Stomach (tissue), 19 donors: ENCODE data around the gene ADD3. TPM values are rescaled to one million over a fixed set of nuclear protein-coding genes. Genes with fewer than 3 reads are reported as not detected.
A peak's percentile ranks its signal among the peaks of the same experiment; 100 is the strongest.

Experiments used
- DNase-seq, 2 donors: peaks; one replicate each; pipeline versions ENCODE4 v3.0.0 to v3.0.0-alpha.2; 2013 to 2019
- H3K27ac ChIP-seq, 5 donors: fragments of 200-600 bp in 4 of 5; sonication (generic) in 4 of 5; one replicate each; pipeline ENCODE4 v1.5.1; 2013 to 2019; ENCODE audit warnings: mild to moderate bottlenecking in 1 of 5, moderate library complexity in 1 of 5
- H3K27me3 ChIP-seq, 3 donors: fragments of 200-600 bp; sonication (generic); one replicate each; pipeline ENCODE4 v1.5.1; 2017 to 2019; ENCODE audit warnings: mixed run types in 1 of 3
- H3K36me3 ChIP-seq, 4 donors: fragments of 200-600 bp; sonication (generic); 1 replicate in 3 of 4; 2 replicates in 1 of 4; pipeline ENCODE4 v1.5.1; 2016 to 2019
- H3K4me1 ChIP-seq, 4 donors: fragments of 200-600 bp; sonication (generic); one replicate each; pipeline ENCODE4 v1.5.1; 2016 to 2019
- H3K4me3 ChIP-seq, 4 donors: fragments of 200-600 bp; sonication (generic) in 3 of 4; one replicate each; pipeline ENCODE4 v1.5.1; 2016 to 2019; ENCODE audit warnings: mild to moderate bottlenecking in 1 of 4
- H3K9me3 ChIP-seq, 4 donors: fragments of 200-600 bp; sonication (generic); one replicate each; pipeline ENCODE4 v1.5.1; 2016 to 2019
- CTCF ChIP-seq, 7 experiments: fragments of 450-650 bp in 4 of 7; fragments of 200-600 bp in 3 of 7; sonication (generic) in 3 of 7; IDR thresholded peaks; one replicate each; pipeline ENCODE4 v1.5.1; 2016 to 2019; ENCODE audit warnings: antibody characterized with exemption in 7 of 7, control low read depth in 2 of 7, mild to moderate bottlenecking in 1 of 7
- EP300 ChIP-seq: sonication (generic); formaldehyde crosslinking; IDR thresholded peaks from one replicate; pipeline ENCODE4 v1.6.1; 2017; ENCODE audit warnings: antibody characterized with exemption
- POLR2A ChIP-seq, 4 donors: fragments of 450-650 bp; IDR thresholded peaks; one replicate each; pipeline ENCODE4 v1.6.1; 2016; ENCODE audit warnings: antibody characterized with exemption in 4 of 4, control low read depth in 2 of 4, mild to moderate bottlenecking in 1 of 4, moderate library complexity in 1 of 4
- POLR2AphosphoS5 ChIP-seq, 3 donors: sonication (generic); formaldehyde crosslinking; IDR thresholded peaks; one replicate each; pipeline ENCODE4 v1.6.1; 2016; ENCODE audit warnings: antibody characterized with exemption in 3 of 3
- WGBS, 5 donors: extraction: QIAGEN DNeasy Blood & Tissue Kit in 3 of 5; methylation state at CpG; one replicate each; pipeline versions ENCODE4 v1.1.5 to v1.1.7; 2013 to 2018; 5-methylcytosine and 5-hydroxymethylcytosine counted together
- intact Hi-C: fragments of 100-400 bp; cut with DNase I; formaldehyde crosslinking; loops from one replicate; pipeline ENCODE4 v1.15.1; 2023; ENCODE audit warnings: low total_unique reads
- long read RNA-seq, 10 donors: transcript quantifications; one replicate each; lab custom pipeline, GENCODE V29; 2026
- polyA plus RNA-seq, 3 donors: library from polyadenylated mRNA; stranded (reverse); fragments of 200-250 nt; gene quantifications; one replicate each; pipeline ENCODE4 v1.2.3, GENCODE V29; 2013
- total RNA-seq, 5 donors: library from RNA; depleted of rRNA; stranded (reverse); fragments of >200 nt; gene quantifications; one replicate each; pipeline versions ENCODE4 v1.1.0 to v1.2.3, GENCODE V29; 2014 to 2016
- donor health status: healthy with polysubstance abuse.
- donor health status: Bipolar disorder and iron deficiency.
- donor health status: healthy.

ADD3 gene
- total RNA-seq (100 to 1,000 TPM in 3 of 5 donors, 10 to 100 TPM in 2; 66.0 to 600 (median 222) TPM), polyA plus RNA-seq (10 to 100 TPM; 22.9 to 64.9 (median 36.4) TPM)
- long read RNA-seq, donor 1, full-length matches to known transcripts, result 6 of 6 reads
- long read RNA-seq, donor 1, partial matches to known transcripts, result 0 of 6 reads
- long read RNA-seq, donor 1, other reads (novel, unspliced or antisense), result 0 of 6 reads
- long read RNA-seq, donor 2, full-length matches to known transcripts, result 10 of 15 reads
- long read RNA-seq, donor 2, partial matches to known transcripts, result 5 of 15 reads
- long read RNA-seq, donor 2, other reads (novel, unspliced or antisense), result 0 of 15 reads
- long read RNA-seq, donor 3, full-length matches to known transcripts, result 10 of 16 reads
- long read RNA-seq, donor 3, partial matches to known transcripts, result 6 of 16 reads
- long read RNA-seq, donor 3, other reads (novel, unspliced or antisense), result 0 of 16 reads
- long read RNA-seq, donor 4, partial matches to known transcripts, result 0 of 3 reads
- long read RNA-seq, donor 4, other reads (novel, unspliced or antisense), result 0 of 3 reads
- long read RNA-seq, donor 5, full-length matches to known transcripts, result 16 of 38 reads
- long read RNA-seq, donor 5, partial matches to known transcripts, result 22 of 38 reads
- long read RNA-seq, donor 5, other reads (novel, unspliced or antisense), result 0 of 38 reads
- long read RNA-seq, donor 6, full-length matches to known transcripts, result 34 of 64 reads
- long read RNA-seq, donor 6, partial matches to known transcripts, result 30 of 64 reads
- long read RNA-seq, donor 6, other reads (novel, unspliced or antisense), result 0 of 64 reads
- long read RNA-seq, donor 7, full-length matches to known transcripts, result 20 of 82 reads
- long read RNA-seq, donor 7, partial matches to known transcripts, result 62 of 82 reads
- long read RNA-seq, donor 7, other reads (novel, unspliced or antisense), result 0 of 82 reads
- long read RNA-seq, donor 8, full-length matches to known transcripts, result 14 of 26 reads
- long read RNA-seq, donor 8, partial matches to known transcripts, result 12 of 26 reads
- long read RNA-seq, donor 8, other reads (novel, unspliced or antisense), result 0 of 26 reads
- long read RNA-seq, donor 9, full-length matches to known transcripts, result 7 of 15 reads
- long read RNA-seq, donor 9, partial matches to known transcripts, result 8 of 15 reads
- long read RNA-seq, donor 9, other reads (novel, unspliced or antisense), result 0 of 15 reads
- long read RNA-seq, donor 10, full-length matches to known transcripts, result 13 of 13 reads
- long read RNA-seq, donor 10, partial matches to known transcripts, result 0 of 13 reads
- long read RNA-seq, donor 10, other reads (novel, unspliced or antisense), result 0 of 13 reads

- intact Hi-C loops, result no loop called here
- peak within 1 kb of the TSS; percentile 85 to 97 (median 94) for H3K4me3 ChIP-seq
- peak; percentile 93 to 99 for DNase-seq
- no peaks in the 10 kb centered on the region for H3K9me3 ChIP-seq
- no peaks in the 10 kb centered on the region for H3K27me3 ChIP-seq
- WGBS, 5 donors, result 0 to 1% (median 1%) methylated on average over 33 to 83 of the region's 83 CpGs
- peak within 1 kb of the TSS; percentile 91 to 98 (median 95) for H3K27ac ChIP-seq
- H3K4me1 ChIP-seq, result peaks cover 49 to 83% (median 68%) of the 10 kb centered on the region in 4 donors
- TF ChIP-seq POLR2A (IDR thresholded peaks at IDR 0.05) (peak in 1 of 4 donors; percentile 44), POLR2AphosphoS5 (IDR thresholded peaks at IDR 0.05) (peak in 2 of 3 donors; percentile 71 to 77), EP300 (no peak), CTCF (IDR thresholded peaks at IDR 0.05) (no peak)
- H3K36me3 ChIP-seq, result no peaks in the 10 kb centered on the region
Measured at GRCh38 chr10:110007701-110008517, at the start of gene ADD3. ADD3 (plus strand) TSS chr10:110007984; CDS start chr10:110100654, 92,670 bp downstream.

GRCh38 chr10:109958059-109958458 is 49.7 kb upstream of the ADD3 start:
- peaks cover 5 to 18% (median 9%) of the 10 kb centered on the region in 4 donors for H3K4me1 ChIP-seq
- 53 to 86% (median 66%) methylated on average over 2 of the region's 2 CpGs for WGBS, 5 donors
- intact Hi-C loops, result no loop called here
- DNase-seq, result no peak
- peak overlapping the region in 2 of 5 donors; percentile 7 to 39 for H3K27ac ChIP-seq
- H3K27me3 ChIP-seq, result no peaks in the 10 kb centered on the region
- H3K36me3 ChIP-seq, result no peaks in the 10 kb centered on the region
- TF ChIP-seq EP300 (no peak), POLR2AphosphoS5 (IDR thresholded peaks at IDR 0.05) (no peak), POLR2A (IDR thresholded peaks at IDR 0.05) (no peak), CTCF (IDR thresholded peaks at IDR 0.05) (no peak)
- H3K9me3 ChIP-seq, result no peaks in the 10 kb centered on the region
- H3K4me3 ChIP-seq, result no peak overlapping the region

- intact Hi-C loops, result no loop called here
- H3K4me3 ChIP-seq, result no peak overlapping the region
Measured at GRCh38 chr10:109959259-109960145, 48.3 kb upstream of the ADD3 start.

More at GRCh38 chr10:109959259-109960145, 48.3 kb upstream of the ADD3 start:
- H3K27me3 ChIP-seq, result no peaks in the 10 kb centered on the region
- DNase-seq, result no peak
- 86 to 89% (median 88%) methylated on average over 8 of the region's 8 CpGs for WGBS, 5 donors
- no peaks in the 10 kb centered on the region for H3K36me3 ChIP-seq
- H3K27ac ChIP-seq, result no peak overlapping the region
- no peaks in the 10 kb centered on the region for H3K9me3 ChIP-seq
- TF ChIP-seq CTCF (IDR thresholded peaks at IDR 0.05) (no peak), POLR2AphosphoS5 (IDR thresholded peaks at IDR 0.05) (no peak), EP300 (no peak), POLR2A (IDR thresholded peaks at IDR 0.05) (no peak)
- H3K4me1 ChIP-seq, result peaks cover 5 to 18% (median 9%) of the 10 kb centered on the region in 4 donors
